RPMI8226 (cell line): ENCODE data around the gene WNT5B.
"Not testable (repeated sequence)": the region's sequence is repeated elsewhere in the genome, so short reads cannot be mapped to it uniquely, and the experiment has no call there.

Experiments used
- DNase-seq: peaks from one replicate; pipeline ENCODE4 v3.0.0-alpha.2; 2015

WNT5B gene

DNA sequence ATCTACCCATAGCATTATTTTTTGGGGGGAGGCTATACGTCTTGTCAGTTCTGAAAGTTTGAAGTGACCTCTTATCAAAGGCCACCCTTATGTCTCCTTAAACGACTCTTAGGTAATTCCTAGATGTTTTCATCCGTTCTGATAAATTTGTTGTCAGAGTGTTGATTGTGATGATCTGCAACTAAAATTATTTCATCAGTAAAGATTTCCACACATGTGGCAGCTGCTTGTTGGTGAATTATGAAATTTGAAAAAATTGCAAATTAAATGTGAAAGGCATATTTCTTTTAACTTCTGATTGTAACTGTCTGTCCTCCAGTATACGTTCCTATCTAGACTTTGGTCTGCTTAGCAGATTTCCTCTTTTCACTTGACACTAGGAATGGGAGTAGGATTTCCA, 63.2 kb downstream of the WNT5B start:
- DNase-seq, result no peak

- no peak for DNase-seq
Observed at GRCh38 chr12:1692895-1693610, 64.0 kb downstream of the WNT5B start.

- DNase-seq, result not testable (repeated sequence)
Observed at GRCh38 chr12:1695097-1695496, 66.1 kb downstream of the WNT5B start.

DNA sequence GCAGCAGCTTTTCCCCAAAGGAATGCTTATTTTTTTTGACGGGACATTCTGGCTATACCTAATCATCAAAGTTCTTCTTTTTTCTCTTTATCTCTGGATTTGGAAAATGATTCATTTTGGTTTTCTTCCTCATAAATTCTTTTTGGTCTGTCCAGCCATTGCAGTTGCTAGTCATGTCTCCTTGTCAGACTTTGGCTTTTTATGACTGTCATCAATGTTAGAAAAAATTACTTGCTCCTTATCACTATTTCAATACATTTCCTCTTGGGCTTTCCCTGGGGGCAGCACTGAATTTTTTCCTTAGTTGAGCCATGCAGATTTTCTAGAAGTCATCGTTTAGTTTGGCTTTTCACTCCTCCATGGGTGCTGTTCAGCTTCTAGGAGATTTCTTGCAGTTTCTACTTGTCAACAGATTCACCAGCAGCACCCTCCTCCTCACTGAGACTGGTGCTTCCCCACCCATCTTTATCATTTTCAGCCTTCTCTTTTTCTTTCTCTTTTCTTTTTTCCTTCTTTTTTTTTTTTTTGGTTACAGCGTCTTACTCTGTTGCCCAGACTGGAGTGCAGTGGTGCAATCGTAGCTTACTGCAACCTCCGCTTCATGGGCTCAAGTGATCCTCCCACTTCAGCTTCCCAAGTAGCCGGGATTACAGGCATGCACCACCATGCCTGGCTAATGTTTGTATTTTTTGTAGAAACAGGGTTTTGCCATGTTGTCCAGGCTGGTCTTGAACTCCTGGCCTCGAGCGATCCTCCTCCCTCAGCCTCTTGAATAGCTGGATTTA, 67.0 kb downstream of the WNT5B start:
- DNase-seq, result no peak

GRCh38 chr12:1696800-1697199, 67.8 kb downstream of the WNT5B start:
- DNase-seq, result no peak
